HCT116 (cell line): ENCODE measurements around the gene TMEM100.

Experiments
- ATF3 ChIP-seq: IDR thresholded peaks from 2 replicates; pipeline ENCODE4 v1.6.1; 2012
- CEBPB ChIP-seq: IDR thresholded peaks from 2 replicates; pipeline ENCODE4 v1.6.1; 2012; ENCODE audit warnings: low read depth
- CTCF ChIP-seq, 3 experiments: fragments of 200-600 bp in 1 of 3; sonication (generic) in 1 of 3; IDR thresholded peaks in 2 of 3; conservative IDR thresholded peaks in 1 of 3; 2 replicates each; pipeline ENCODE4 v1.5.1; 2012 to 2017; ENCODE audit warnings: low read depth in 2 of 3, low read length in 2 of 3, antibody characterized with exemption in 1 of 3, borderline replicate concordance in 1 of 3, control low read depth in 1 of 3, mild to moderate bottlenecking in 1 of 3, mixed read lengths in 1 of 3, mixed run types in 1 of 3, moderate library complexity in 1 of 3; ENCODE audit not compliant: insufficient read depth in 1 of 3
- ELF1 ChIP-seq: IDR thresholded peaks from 2 replicates; pipeline ENCODE4 v1.6.1; 2012; ENCODE audit warnings: low read depth, borderline replicate concordance
- EZH2phosphoT487 ChIP-seq: fragments of 200-600 bp; IDR thresholded peaks from 2 replicates; pipeline ENCODE4 v1.6.1; 2018; ENCODE audit warnings: antibody characterized with exemption, borderline replicate concordance
- POLR2A ChIP-seq: IDR thresholded peaks from 2 replicates; pipeline ENCODE4 v1.7.0; 2011; ENCODE audit warnings: borderline replicate concordance; ENCODE audit not compliant: insufficient read depth, insufficient read length; ENCODE audit errors: extremely low read depth
- POLR2AphosphoS5 ChIP-seq: IDR thresholded peaks from 2 replicates; pipeline ENCODE4 v1.6.1; 2011; ENCODE audit warnings: mild to moderate bottlenecking, low read depth, low read length, moderate library complexity
- SP1 ChIP-seq: IDR thresholded peaks from 2 replicates; pipeline ENCODE4 v1.6.1; 2012; ENCODE audit warnings: low read depth
- YY1 ChIP-seq: IDR thresholded peaks from 2 replicates; pipeline ENCODE4 v1.6.1; 2011; ENCODE audit warnings: low read length, low read depth, moderate library complexity, mild to moderate bottlenecking; ENCODE audit not compliant: insufficient replicate concordance; ENCODE audit errors: extremely low read depth
- ZBTB33 ChIP-seq: IDR thresholded peaks from 2 replicates; pipeline ENCODE4 v1.6.1; 2011; ENCODE audit warnings: mild to moderate bottlenecking, low read length, moderate library complexity; ENCODE audit not compliant: insufficient replicate concordance; ENCODE audit errors: extremely low read depth
- ZFX ChIP-seq: fragments of 450-650 bp; IDR thresholded peaks from 2 replicates; pipeline ENCODE4 v1.6.1; 2017
- TF ChIP-seq, protein P1 (sequence below): IDR thresholded peaks from 2 replicates; pipeline ENCODE4 v1.6.1; 2012; ENCODE audit warnings: low read depth

DNA sequence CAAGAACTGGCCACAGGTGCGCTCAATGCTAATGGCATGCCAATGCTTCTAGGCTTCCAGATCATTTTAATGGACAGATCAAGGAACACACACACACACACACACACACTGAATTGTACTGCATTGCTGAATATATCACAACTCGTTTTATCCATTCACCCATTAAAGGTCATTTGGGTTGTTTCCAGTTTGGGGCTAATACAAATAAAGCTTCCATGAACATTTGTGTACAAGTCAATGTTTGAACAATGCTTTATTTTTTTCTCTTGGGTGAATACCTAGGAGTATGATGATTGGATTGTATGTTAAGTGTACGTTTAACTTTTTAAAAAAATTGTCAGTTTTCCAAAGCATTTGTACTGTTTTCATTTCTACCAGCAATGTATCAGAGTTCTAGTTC, 24.5 kb upstream of the TMEM100 start:
- TF ChIP-seq ZBTB33, result no peak
- no peak for TF ChIP-seq CTCF (IDR thresholded peaks at IDR 0.05 in 2 of 3, conservative IDR thresholded peaks at IDR 0.05 in 1 of 3; ENCODE audit: borderline replicate concordance in 1 of 3, insufficient read depth in 1 of 3, low read depth in 2 of 3, low read length in 2 of 3)
- no peak for TF ChIP-seq POLR2A
- TF ChIP-seq SP1, result no peak
- TF ChIP-seq POLR2AphosphoS5, result no peak
- no peak for TF ChIP-seq ATF3
- no peak for TF ChIP-seq CEBPB
- no peak for TF ChIP-seq ZFX
- no peak for TF ChIP-seq EZH2phosphoT487
- TF ChIP-seq, protein P1, sequence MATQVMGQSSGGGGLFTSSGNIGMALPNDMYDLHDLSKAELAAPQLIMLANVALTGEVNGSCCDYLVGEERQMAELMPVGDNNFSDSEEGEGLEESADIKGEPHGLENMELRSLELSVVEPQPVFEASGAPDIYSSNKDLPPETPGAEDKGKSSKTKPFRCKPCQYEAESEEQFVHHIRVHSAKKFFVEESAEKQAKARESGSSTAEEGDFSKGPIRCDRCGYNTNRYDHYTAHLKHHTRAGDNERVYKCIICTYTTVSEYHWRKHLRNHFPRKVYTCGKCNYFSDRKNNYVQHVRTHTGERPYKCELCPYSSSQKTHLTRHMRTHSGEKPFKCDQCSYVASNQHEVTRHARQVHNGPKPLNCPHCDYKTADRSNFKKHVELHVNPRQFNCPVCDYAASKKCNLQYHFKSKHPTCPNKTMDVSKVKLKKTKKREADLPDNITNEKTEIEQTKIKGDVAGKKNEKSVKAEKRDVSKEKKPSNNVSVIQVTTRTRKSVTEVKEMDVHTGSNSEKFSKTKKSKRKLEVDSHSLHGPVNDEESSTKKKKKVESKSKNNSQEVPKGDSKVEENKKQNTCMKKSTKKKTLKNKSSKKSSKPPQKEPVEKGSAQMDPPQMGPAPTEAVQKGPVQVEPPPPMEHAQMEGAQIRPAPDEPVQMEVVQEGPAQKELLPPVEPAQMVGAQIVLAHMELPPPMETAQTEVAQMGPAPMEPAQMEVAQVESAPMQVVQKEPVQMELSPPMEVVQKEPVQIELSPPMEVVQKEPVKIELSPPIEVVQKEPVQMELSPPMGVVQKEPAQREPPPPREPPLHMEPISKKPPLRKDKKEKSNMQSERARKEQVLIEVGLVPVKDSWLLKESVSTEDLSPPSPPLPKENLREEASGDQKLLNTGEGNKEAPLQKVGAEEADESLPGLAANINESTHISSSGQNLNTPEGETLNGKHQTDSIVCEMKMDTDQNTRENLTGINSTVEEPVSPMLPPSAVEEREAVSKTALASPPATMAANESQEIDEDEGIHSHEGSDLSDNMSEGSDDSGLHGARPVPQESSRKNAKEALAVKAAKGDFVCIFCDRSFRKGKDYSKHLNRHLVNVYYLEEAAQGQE, result no peak
- no peak for TF ChIP-seq ELF1
- TF ChIP-seq YY1, result no peak
